Activated CD4-positive, alpha-beta T cell treated with anti-CD3 and anti-CD28 coated beads for 4 hours (primary cell): ENCODE results near the gene DCTD.

Experiments
- DNase-seq, 2 donors: peaks; one replicate each; pipeline ENCODE4 v3.0.0-alpha.2; 2020

DCTD gene

GRCh38 chr4:182888891-182889290 lies 28.3 kb downstream of the DCTD start:
- DNase-seq = no peak

- DNase-seq = no peak
These were observed 30.4 kb downstream of the DCTD start for GRCh38 chr4:182886768-182887167.

DNA sequence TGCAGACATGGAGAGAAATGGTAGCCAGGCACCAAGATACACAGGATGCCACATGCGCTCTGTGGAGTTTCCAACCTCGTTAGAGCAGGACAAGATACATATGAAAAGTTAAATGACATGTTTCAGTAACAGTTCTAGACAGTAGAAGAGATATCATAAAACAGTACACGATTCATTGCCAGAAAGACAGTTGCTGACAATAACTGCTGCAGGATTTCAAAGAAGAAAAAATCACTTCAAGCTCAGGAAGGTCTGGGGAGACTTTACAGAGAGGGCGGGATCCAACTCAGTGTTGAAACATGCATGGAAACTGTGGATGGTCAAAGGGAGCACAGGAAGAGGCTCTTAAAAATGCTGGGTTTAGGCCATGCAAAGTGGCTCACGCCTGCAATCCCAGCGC lies 31.0 kb downstream of the DCTD start:
- DNase-seq = no peak

DNA sequence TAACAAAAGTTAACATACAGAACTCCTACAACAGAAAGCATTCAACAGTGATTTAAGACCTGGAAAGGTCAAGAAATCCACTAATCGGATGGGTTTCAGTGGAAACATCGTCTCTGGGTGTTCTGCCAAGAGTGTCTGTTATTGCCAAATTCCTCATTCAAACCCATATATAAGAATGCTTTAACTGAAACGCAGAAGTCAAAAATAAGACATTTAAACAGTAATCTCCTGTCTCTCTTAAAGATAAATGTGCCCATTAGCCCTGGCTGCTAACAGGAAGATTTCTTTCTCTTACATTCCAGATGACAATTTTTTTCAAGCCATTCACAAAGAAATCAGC lies 31.5 kb downstream of the DCTD start:
- DNase-seq = no peak

GRCh38 chr4:182885022-182885737 lies 32.0 kb downstream of the DCTD start:
- DNase-seq = no peak

DNA sequence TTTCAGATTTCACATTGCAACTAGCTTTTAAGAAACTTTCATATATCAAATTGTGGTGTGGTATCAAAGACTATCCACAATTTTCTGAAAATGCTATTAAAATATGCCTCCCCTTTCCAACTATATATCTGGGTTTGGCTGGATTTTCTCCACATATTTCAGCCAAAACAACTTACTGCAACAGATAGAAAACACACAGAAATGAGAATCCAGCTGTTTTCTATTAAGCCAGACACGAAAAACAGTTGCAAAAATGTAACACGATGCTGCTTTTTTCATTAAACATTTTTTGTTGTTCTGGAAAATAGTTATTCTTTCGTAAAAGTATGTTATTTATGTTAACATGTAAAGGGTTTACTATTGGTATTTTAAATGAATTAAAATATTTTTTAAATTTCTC lies 33.1 kb downstream of the DCTD start:
- no peak for DNase-seq

GRCh38 chr4:182883351-182883750 lies 33.8 kb downstream of the DCTD start:
- no peak for DNase-seq

- DNase-seq = no peak
These were observed 35.3 kb downstream of the DCTD start for GRCh38 chr4:182881914-182882313.

DNA sequence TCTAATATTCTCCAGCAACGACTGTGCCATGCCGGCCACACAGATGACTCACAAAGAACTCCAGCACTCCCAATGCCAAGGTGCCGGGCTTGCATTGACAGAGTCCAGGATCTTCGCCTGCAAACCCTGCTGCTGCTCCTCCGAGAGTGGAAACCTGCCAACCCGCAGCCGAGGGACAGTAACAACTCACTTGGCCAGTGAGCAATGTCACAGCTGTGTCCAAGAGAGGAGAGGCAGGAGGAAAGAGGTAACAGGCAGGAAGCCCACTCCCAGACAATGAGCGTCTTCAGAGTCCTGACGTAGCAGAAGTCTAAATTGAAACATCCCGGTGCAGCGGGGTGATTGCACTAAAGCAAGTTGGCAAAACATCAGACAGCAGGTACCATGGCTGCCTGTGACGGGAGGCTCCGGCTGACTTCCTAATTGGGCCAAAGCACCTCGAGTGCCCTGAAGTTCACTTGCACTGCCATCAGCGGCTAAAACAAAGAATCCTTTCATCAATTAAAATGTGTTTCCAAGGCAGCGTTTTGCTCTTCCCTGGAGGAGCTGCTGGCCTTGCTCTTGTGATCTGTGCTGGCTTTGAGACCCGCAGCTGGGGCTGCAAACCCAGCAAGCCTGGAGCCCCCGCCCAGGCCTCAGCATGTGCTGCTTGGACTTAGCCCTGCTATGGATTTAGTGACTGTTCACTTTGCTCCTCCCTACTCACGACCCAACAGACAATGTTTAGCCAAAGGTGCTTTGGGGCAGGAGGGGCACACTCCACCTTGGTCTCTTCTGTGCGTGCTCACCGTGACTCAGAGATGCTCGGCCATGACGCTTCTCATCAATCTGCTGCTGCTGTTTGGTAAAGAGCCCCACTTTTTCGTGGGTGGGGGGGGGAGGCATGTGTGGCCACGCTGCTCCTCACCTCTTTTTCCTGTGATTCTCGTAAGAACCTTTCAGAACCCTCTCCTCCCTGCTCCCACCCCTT lies 36.5 kb downstream of the DCTD start:
- DNase-seq = no peak

GRCh38 chr4:182879913-182880312 lies 37.3 kb downstream of the DCTD start:
- DNase-seq = no peak

DNA sequence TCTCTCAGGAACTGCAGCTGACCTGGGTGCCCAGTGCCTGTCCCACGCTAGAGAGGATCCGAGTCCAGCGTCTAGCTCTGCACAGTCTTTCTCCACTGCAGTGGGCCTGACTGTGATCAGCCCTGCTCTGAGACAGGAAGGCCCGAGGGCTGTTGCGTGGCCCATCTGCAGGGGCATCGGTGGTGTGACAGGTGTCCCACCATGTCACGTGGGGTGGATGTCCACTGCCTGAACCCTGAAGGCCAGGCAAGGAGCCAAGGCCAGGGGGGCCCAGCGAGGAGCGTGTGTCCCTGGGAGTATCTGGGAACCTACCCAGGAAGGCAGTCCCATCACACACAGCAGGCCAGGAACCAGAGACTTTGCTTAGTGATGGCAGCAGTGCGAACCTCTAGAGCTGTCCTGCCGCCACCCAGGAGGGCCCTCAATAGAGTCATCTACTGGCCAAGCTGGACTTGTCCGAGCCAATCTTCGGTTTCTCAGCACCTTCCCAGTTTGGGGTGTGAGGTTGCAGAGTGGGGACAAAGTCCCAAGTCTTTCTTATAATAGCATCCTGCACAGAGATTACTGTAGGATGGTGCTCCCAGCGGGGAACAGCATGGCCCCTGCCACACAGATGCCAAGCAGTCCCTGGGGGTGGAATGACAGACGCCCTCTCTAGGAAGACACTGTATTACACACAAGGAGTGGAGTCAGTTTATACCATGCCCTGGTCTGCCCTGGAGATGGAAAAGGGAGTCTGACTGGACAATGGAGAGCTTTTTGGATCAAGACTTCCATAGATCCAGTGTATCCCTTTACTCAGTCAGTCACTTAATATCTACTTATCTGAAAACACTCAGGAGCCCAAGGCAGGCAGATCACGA lies 38.3 kb downstream of the DCTD start:
- DNase-seq = no peak

- DNase-seq = no peak
These were observed 39.8 kb downstream of the DCTD start for GRCh38 chr4:182877326-182877883.

- no peak for DNase-seq
These were observed 40.8 kb downstream of the DCTD start for GRCh38 chr4:182876427-182876826.

DNA sequence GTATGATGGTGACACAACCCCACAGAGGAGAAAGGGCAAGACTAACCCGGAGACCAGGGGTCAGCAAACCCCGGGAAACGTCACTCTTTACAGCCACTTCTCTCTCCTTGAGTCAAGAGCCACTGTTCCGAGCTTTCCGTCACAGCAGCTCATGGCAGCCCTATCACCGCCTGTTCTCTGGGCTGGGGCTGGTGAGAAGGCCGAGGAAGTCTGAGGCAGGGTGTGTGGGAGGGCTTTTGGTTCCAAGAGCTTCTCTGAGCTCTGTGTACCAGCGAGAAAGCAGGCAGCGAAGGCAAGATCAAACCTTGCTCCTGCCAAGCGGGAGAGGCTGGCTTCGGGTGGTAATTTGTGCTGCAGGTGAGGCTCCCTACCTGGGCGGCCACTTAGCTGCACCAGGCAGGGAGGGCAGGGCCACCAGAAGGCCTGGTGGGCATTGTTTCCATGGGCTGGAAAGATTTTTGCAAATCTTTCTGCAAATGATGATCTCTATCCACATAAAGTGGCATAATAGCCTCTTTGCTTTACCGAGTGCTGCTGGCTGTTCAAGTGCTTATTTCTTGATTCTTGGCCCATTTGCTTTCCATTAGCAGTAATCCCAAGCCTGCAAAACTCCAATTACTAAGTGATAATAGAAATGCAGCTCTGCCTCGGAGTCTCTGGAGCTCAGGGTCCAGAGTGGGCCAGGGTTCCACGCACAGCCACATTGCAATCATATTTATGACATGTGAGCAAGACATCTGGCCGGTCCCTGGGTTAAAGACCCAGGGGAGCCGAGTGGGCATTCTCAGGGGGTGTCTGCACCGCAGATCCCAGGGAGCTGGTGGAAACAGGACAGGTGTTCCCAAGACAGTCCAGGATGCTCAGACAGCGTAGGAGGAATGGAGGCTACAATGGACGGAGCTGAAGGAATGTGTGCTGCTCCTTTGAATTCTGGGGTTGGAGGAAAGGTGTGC lies 41.5 kb downstream of the DCTD start:
- DNase-seq = no peak

DNA sequence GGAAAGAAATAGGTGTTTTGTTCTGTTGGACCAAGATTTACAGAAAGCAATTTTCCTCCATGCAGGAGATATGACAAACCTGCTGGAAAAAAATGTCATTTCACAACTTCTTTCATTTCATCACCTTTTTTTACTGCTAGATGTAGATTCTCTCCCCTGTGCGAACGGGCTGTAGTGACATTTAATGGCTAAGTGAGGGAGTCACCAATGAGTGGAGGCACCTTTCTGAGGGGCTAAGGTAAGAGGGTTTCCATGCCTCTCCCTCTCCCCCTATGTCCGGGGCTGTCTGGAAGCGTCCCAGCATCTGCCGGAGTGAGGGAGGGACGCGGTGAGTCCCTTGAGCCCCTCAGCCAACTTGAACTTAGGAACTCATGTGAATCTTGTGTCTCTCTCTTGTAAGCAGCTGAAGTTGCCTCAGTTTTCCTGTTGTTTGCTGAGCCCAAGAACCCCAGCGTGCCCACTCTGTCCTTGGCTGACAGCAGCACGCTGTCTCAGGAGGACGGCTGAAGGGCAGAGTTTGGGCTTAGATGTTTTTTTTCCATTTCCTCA lies 42.3 kb downstream of the DCTD start:
- DNase-seq = no peak

- no peak for DNase-seq
These were observed 42.9 kb downstream of the DCTD start for GRCh38 chr4:182874304-182874751.

- DNase-seq = no peak
These were observed 43.5 kb downstream of the DCTD start for GRCh38 chr4:182873726-182874125.

- DNase-seq = no peak
These were observed 43.9 kb downstream of the DCTD start for GRCh38 chr4:182873289-182873688.

DNA sequence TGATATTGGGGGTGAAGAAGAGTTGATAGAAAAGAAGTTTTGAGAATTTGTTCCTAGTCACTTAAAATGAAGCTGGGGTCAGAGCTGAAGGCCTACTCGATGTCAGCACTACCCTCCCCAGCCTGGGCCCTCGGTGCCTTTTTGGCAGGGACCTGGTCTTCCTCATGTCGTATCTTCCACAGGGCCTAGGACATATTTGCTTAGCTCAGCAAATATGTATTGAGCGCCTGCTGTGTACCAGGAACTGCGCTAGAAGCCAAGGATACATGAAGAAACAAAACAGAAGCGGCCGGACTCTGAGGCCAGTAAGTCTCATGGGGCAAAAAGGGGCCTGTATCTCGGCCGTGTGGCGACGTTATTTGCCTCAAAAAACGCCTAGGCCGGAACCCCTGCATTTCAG lies 44.3 kb downstream of the DCTD start:
- no peak for DNase-seq

GRCh38 chr4:182871616-182872015 lies 45.6 kb downstream of the DCTD start:
- DNase-seq = no peak

- DNase-seq = no peak
These were observed 47.5 kb downstream of the DCTD start for GRCh38 chr4:182869697-182870096.
